Activated naive CD4-positive, alpha-beta T cell treated with anti-CD3 and anti-CD28 coated beads, Interleukin-2, amount 10 ng/mL, durations not matched to agents 5 hours and 36 hours (primary cell): ENCODE data around the gene MYO6. TPM values are rescaled to one million over a fixed set of nuclear protein-coding genes. Genes with fewer than 3 reads are reported as not detected.

Experiments
- total RNA-seq, 2 experiments: library from RNA; stranded (reverse); gene quantifications; one replicate each; pipeline ENCODE4 v1.2.3, GENCODE V29; 2021

The MYO6 gene
- 1 to 10 TPM; 1.1 to 1.4 TPM for total RNA-seq

GRCh38 chr6:75748743-75749538 lies at the start of gene MYO6:
TSS of gene MYO6 (plus strand) at chr6:75749239. CDS start at chr6:75817548, 68,309 bp downstream.

Other genes starting within 250 kb of the MYO6 start
- gene SENP6, start 147.4 kb upstream of the MYO6 start, total RNA-seq = 10 to 100 TPM; 64.3 to 65.8 TPM